SK-MEL-5 (cell line): ENCODE results near the gene OPN1SW. TPM values are rescaled to one million over a fixed set of nuclear protein-coding genes. Genes with fewer than 3 reads are reported as not detected.

Source experiments
- DNase-seq: peaks from one replicate; pipeline ENCODE4 v3.0.0-alpha.2; 2016; ENCODE audit warnings: low read depth, low spot score
- in situ Hi-C: cut with HindIII; loops from 2 replicates; pipeline ENCODE4 v1.10.0; 2016; ENCODE audit warnings: low sequenced_read_pairs, high pct_unique_total_duplicates, low pct_unique_long_range_greater_than_20kb
- polyA plus RNA-seq, 2 experiments: library from polyadenylated mRNA; depleted of rRNA; stranded (reverse); fragments of >200 nt; gene quantifications; 2 replicates each; pipeline ENCODE4 v1.2.3, GENCODE V29; 2015
- total RNA-seq: library from RNA; depleted of rRNA; stranded (reverse); fragments of >200 nt; shearing (Covaris generic); gene quantifications from 2 replicates; pipeline ENCODE4 v1.2.3, GENCODE V29; 2014; rRNA removed

The OPN1SW gene
- not detected in 2 replicates for total RNA-seq
- polyA plus RNA-seq (2015; cell fraction: cytosol; rRNA removed): not detected in 2 replicates
- not detected in 2 replicates for polyA plus RNA-seq (2015; cell fraction: nucleus; rRNA removed)

GRCh38 chr7:128775744-128776474, at the start of gene OPN1SW:
TSS of gene OPN1SW (minus strand) at chr7:128775794. CDS start at chr7:128775781, 13 bp downstream.
- DNase-seq: no peak
- in situ Hi-C loops: no loop called here

GRCh38 chr7:128821724-128822123, 46.1 kb upstream of the OPN1SW start:
- in situ Hi-C loops: no loop called here
- DNase-seq: no peak

GRCh38 chr7:128818694-128819093, 43.1 kb upstream of the OPN1SW start:
- in situ Hi-C loops: no loop called here
- DNase-seq: no peak

- in situ Hi-C loops: no loop called here
- no peak for DNase-seq
These were observed 39.8 kb upstream of the OPN1SW start for GRCh38 chr7:128815289-128815942.

GRCh38 chr7:128814499-128814898, 38.9 kb upstream of the OPN1SW start:
- in situ Hi-C loops: no loop called here
- DNase-seq: no peak

- DNase-seq: no peak
- in situ Hi-C loops: no loop called here
These were observed 37.0 kb upstream of the OPN1SW start for GRCh38 chr7:128812514-128813168.

GRCh38 chr7:128811631-128812430, 36.2 kb upstream of the OPN1SW start:
- no peak for DNase-seq
- in situ Hi-C loops: no loop called here

- no peak for DNase-seq
- in situ Hi-C loops: no loop called here
These were observed 35.4 kb upstream of the OPN1SW start for GRCh38 chr7:128810997-128811396.

- no peak for DNase-seq
- in situ Hi-C loops: no loop called here
These were observed 34.9 kb upstream of the OPN1SW start for GRCh38 chr7:128810473-128810872.

- in situ Hi-C loops: no loop called here
- no peak for DNase-seq
These were observed 33.8 kb upstream of the OPN1SW start for GRCh38 chr7:128809363-128809762.

GRCh38 chr7:128807191-128807590, 31.6 kb upstream of the OPN1SW start:
- no peak for DNase-seq
- in situ Hi-C loops: no loop called here

GRCh38 chr7:128805225-128805624, 29.6 kb upstream of the OPN1SW start:
- no peak for DNase-seq
- in situ Hi-C loops: no loop called here

- in situ Hi-C loops: no loop called here
- DNase-seq: no peak
These were observed 28.9 kb upstream of the OPN1SW start for GRCh38 chr7:128804484-128804883.

- no peak for DNase-seq
- in situ Hi-C loops: no loop called here
These were observed 26.2 kb upstream of the OPN1SW start for GRCh38 chr7:128801667-128802418.

- in situ Hi-C loops: no loop called here
- no peak for DNase-seq
These were observed 25.4 kb upstream of the OPN1SW start for GRCh38 chr7:128801003-128801402.

GRCh38 chr7:128800567-128800966, 25.0 kb upstream of the OPN1SW start:
- DNase-seq: no peak
- in situ Hi-C loops: no loop called here

- in situ Hi-C loops: no loop called here
- DNase-seq: no peak
These were observed 23.9 kb upstream of the OPN1SW start for GRCh38 chr7:128799451-128799850.
